Spleen (tissue), 7 donors: ENCODE data around the gene RAPH1.

Experiments
- POLR2A ChIP-seq, 3 donors: fragments of 450-650 bp; IDR thresholded peaks; one replicate each; pipeline ENCODE4 v1.5.1; 2017; ENCODE audit warnings: antibody characterized with exemption in 3 of 3, mild to moderate bottlenecking in 1 of 3
- POLR2AphosphoS5 ChIP-seq, 3 donors: sonication (generic); formaldehyde crosslinking; IDR thresholded peaks; one replicate each; pipeline ENCODE4 v1.5.1; 2017; ENCODE audit warnings: antibody characterized with exemption in 3 of 3
- TF ChIP-seq, protein P1 (sequence below), 11 experiments: fragments of 200-600 bp in 7 of 11; fragments of 450-650 bp in 4 of 11; sonication (generic) in 4 of 11; IDR thresholded peaks in 8 of 11; conservative IDR thresholded peaks in 3 of 11; 1 replicate in 7 of 11; 2 replicates in 4 of 11; pipeline versions ENCODE4 v1.4.0 to v1.8.0; 2016 to 2021; ENCODE audit warnings: antibody characterized with exemption in 11 of 11, inconsistent platforms in 4 of 11, mild to moderate bottlenecking in 1 of 11
- donor health status: DM: no; HTN: no; CAD: no; lungs with moderate emphysema.
- donor health status: DM: no; HTN: no; CAD: no.
- donor health status: DM: no; HTN: no; CAD: no.

- TF ChIP-seq, protein P1, sequence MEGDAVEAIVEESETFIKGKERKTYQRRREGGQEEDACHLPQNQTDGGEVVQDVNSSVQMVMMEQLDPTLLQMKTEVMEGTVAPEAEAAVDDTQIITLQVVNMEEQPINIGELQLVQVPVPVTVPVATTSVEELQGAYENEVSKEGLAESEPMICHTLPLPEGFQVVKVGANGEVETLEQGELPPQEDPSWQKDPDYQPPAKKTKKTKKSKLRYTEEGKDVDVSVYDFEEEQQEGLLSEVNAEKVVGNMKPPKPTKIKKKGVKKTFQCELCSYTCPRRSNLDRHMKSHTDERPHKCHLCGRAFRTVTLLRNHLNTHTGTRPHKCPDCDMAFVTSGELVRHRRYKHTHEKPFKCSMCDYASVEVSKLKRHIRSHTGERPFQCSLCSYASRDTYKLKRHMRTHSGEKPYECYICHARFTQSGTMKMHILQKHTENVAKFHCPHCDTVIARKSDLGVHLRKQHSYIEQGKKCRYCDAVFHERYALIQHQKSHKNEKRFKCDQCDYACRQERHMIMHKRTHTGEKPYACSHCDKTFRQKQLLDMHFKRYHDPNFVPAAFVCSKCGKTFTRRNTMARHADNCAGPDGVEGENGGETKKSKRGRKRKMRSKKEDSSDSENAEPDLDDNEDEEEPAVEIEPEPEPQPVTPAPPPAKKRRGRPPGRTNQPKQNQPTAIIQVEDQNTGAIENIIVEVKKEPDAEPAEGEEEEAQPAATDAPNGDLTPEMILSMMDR (IDR thresholded peaks at IDR 0.05 in 8 of 11, conservative IDR thresholded peaks at IDR 0.05 in 3 of 11): no peak
- TF ChIP-seq POLR2AphosphoS5 (IDR thresholded peaks at IDR 0.05): no peak
- TF ChIP-seq POLR2A (IDR thresholded peaks at IDR 0.05): no peak
Measured at GRCh38 chr2:203566161-203566560, 31.1 kb upstream of the RAPH1 start.
